GM18858 (cell line): ENCODE measurements around the gene AP2A1.
"Not testable (repeated sequence)": the region's sequence is repeated elsewhere in the genome, so short reads cannot be mapped to it uniquely, and the experiment has no call there.

ENCODE experiments used
- ATAC-seq: cut with Tn5 transposase; IDR thresholded peaks from one replicate; pipeline ENCODE4 v1.9.1; 2021; ENCODE audit not compliant: unreplicated experiment

AP2A1 gene

GRCh38 chr19:49811328-49811727, 44.5 kb downstream of the AP2A1 start:
- ATAC-seq, result no peak

DNA sequence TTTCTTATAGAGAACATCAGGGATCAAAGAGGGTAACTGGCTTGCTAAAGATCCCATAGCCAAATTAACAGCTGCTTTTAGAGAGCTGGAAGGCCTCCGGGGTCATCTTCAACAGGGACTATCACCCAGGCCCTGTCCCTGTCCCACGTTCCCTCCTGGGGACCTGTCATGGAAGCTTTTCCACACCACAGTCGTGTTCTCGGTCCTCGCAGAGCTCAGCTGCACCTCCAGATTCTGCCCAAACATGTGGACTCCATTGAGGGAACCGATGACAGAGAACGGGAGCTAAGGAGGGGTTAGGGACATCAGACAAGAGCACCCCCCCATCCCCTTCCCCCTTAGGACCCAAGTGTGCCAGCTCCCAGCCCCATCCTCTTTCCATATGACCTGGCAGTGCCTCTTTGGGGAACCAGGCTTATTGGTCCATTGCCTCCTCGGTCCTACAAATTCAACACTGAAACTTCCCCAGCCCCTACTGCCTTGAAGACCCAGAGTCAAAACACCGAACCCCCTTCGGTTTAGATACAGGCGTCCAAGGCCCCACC, 45.7 kb downstream of the AP2A1 start:
- ATAC-seq, result no peak

DNA sequence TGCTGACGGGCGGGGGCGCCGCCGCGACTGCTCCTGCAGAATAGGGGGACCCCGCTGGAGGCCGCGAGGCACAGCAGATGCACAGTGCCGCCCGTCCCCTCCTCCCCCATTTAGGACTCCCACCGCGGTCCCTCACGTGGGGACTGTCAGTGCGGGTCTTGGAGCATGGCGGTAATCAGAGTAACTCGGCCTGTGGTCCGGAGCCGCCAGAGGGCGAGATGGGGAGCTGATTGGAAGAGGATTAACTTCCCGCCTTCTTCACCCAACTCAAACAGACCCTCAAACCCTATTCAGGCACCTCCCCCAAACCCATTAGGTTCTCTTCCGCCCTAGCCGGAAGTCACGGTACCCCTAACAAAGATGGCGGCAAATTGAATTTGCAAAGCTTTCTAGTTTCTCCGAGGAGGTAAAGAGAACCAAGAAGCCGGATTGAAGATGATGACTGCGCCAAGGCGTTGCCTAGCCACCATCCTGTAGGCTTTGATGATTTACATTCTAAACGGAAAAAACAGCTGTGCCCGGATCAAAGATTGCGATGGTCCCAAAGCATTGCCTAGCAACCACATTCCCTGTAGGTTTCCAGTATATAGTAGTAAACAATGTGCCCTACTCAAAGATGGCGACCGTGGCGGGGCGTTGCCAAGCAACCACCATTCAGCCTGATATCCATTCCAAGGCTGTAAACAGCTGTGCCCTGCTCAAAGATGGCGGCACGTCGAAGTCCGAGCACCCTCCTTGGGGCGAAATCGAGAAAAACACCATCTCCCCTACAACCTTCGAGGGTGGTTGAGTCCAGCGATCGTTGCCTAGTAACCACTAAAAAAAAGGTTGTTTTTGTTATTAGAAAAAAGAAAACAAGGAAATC, 46.4 kb downstream of the AP2A1 start, which contains the start of gene FUZ:
Gene FUZ (minus strand): TSS at position 296 of the 865 bp plus-strand sequence. CDS start 186 bp downstream, at position 110.
- ATAC-seq, result peak; percentile 37

- ATAC-seq, result no peak
Observed at GRCh38 chr19:49814010-49814409, 47.2 kb downstream of the AP2A1 start.

DNA sequence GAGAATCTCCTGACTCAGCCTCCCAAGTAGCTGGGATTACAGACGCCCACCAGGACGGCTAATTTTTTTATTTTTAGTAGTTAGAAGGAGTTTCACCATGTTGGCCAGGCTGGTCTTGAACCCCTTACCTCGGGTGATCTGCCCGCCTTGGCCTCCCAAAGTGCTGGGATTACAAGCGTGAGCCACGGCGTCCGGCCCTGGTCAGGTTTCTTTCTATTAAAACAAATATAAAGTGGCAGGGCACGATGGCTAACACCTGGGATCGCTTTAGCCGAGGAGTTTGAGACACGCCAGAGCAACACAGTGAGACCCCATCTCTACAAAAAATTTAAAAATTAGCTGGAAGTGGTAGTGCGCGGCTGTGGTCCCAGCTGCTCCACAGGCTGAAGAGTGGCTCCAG, 49.8 kb downstream of the AP2A1 start:
- ATAC-seq, result no peak

GRCh38 chr19:49817964-49818648, 51.3 kb downstream of the AP2A1 start, which contains the start of gene MED25:
Gene MED25, plus strand, starts transcription at chr19:49818289. Its CDS starts 53 bp downstream, at chr19:49818342.
- peak; percentile 57 for ATAC-seq

DNA sequence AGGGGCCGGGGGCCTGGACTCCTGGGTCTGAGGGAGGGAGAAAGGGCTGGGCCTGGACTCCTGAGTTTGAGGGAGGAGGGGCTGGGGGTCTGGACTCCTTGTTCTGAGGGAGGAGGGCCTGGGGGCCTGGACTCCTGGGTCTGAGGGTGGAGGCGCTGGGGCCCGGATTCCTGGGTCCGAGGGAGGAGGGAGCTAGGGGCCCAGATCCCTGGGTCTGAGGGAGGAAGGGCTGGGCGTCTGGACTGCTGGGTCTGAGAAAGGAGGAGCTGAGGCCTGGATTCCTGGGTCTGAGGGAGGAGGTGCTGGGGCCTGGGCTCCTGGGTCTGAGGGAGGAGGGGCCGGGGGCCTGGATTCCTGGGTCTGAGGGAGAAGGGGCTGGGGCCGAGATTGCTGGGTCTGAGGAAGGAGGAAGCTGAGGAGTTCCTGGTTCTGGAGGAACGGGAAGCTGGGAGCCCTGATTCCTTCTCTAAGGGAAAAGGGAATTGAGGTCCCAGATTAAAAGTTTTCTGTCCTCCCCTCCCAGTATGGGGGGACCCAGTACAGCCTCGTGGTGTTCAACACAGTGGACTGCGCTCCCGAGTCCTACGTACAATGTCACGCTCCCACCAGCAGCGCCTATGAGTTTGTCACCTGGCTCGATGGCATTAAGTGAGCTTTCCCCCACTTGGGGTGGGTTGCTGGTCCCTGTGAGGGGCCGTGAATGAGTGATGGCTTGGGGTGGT, 52.0 kb downstream of the AP2A1 start:
- no peak for ATAC-seq

GRCh38 chr19:49819452-49820115, 52.8 kb downstream of the AP2A1 start:
- ATAC-seq, result not testable (repeated sequence)

- ATAC-seq, result no peak
Observed at GRCh38 chr19:49820125-49820524, 53.3 kb downstream of the AP2A1 start.

GRCh38 chr19:49823472-49823871, 56.7 kb downstream of the AP2A1 start:
- ATAC-seq, result no peak

DNA sequence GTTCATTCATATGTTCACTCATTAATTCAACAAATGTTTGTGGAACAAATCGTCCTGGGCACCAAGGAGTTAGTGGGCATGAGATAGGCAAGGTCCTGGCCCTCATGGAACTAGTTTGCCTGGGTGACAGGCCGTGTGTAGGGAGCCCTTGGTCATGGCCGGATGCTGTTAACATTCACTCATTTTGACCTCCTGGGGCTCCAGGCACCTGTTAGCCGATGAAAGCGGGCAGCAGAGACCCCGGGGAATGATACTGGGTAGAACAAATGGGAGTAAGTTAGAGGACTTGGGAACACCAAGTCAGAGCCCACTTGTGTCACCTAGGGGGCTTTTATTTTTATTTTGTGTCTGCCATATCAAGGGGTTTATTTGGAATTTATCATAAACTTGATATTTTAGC, 57.9 kb downstream of the AP2A1 start:
- no peak for ATAC-seq

DNA sequence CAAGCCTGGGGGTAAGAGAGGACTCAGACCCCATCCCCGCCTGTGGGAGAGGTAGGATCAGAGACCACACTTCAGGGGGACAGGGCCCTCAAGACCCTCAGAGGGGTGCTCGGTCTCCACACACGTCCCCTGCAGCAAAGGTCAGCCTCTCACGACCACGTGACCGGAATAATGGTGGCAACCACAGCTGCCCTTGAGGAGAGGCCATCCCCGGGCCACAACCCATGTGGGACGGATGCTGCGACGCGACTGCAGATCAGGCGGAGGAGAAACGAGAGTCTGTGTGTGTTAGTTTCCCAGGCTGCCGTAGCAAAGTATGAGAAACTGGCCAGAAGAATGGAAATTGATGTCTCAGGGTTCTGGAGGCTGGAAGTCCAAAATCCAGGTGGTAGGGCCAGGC, 60.2 kb downstream of the AP2A1 start:
- no peak for ATAC-seq

- no peak for ATAC-seq
Observed at GRCh38 chr19:49829200-49829599, 62.4 kb downstream of the AP2A1 start.

DNA sequence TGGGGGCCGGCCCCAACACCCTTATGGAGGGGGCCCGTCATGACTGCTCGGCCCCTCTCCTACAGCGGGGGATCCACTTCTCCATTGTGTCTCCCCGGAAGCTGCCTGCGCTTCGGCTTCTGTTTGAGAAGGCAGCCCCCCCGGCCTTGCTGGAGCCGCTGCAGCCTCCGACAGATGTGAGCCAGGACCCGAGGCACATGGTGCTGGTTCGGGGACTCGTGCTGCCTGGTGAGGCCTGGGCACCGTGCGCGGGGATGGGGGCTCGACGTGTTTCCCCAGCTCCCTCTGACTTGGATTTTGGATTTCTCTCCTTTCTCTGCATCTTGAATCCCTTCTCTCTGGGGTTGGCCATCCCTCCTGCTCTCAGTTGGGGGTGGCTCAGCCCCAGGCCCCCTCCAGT, 62.9 kb downstream of the AP2A1 start:
- no peak for ATAC-seq

DNA sequence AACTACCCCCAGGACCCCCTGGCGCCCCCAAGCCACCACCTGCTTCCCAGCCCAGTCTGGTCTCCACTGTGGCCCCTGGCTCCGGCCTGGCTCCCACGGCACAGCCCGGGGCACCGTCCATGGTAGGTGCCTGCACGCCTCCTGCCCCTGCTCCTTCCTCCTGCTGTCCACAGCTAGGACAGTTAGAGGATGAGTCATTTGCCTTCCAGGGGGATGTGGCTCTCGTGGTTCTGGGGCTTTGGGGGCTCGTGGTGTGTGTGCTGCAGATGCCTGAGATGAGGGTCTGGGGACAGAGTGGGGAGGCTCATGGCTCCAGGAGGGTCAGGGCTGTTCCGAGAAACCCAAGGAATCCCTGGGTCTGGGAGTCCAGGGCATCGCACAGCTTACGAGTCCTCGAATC, 64.0 kb downstream of the AP2A1 start:
- ATAC-seq, result no peak

- no peak for ATAC-seq
Observed at GRCh38 chr19:49831592-49831991, 64.8 kb downstream of the AP2A1 start.

DNA sequence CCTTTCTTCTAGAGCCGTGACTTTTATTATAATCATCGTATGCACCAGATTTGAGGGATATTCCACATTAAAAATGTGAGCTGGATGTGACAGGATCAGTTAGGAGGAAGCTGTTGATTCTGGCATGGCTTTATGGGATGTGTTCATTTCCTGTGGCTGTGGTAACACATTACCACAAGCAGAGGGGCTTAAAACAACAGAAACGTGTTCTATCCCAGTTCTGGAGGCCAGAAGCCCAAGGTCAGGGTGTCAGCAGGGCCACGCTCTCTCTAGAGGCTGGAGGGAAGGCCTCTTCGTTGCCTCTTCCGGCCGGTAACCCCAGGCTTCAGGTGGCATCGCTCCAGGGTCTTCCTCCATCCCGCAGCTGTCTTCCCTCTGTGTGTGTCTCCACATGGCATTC, 65.8 kb downstream of the AP2A1 start:
- ATAC-seq, result no peak

- ATAC-seq, result no peak
Observed at GRCh38 chr19:49833599-49833998, 66.8 kb downstream of the AP2A1 start.

DNA sequence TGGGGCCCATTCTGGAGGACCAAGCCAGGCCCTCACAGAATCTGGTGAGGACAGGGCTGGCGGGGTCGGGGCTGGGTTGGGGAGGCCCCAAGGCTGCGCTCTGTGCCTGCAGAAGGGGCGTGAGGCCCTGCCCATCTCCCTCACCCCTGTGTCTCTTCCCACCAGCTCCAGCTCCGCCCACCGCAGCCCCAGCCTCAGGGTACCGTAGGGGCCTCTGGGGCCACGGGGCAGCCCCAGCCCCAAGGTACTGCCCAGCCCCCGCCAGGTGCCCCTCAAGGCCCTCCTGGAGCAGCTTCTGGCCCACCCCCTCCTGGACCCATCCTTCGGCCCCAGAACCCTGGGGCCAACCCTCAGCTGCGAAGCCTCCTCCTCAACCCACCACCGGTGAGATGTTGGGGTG, 68.8 kb downstream of the AP2A1 start:
- no peak for ATAC-seq

DNA sequence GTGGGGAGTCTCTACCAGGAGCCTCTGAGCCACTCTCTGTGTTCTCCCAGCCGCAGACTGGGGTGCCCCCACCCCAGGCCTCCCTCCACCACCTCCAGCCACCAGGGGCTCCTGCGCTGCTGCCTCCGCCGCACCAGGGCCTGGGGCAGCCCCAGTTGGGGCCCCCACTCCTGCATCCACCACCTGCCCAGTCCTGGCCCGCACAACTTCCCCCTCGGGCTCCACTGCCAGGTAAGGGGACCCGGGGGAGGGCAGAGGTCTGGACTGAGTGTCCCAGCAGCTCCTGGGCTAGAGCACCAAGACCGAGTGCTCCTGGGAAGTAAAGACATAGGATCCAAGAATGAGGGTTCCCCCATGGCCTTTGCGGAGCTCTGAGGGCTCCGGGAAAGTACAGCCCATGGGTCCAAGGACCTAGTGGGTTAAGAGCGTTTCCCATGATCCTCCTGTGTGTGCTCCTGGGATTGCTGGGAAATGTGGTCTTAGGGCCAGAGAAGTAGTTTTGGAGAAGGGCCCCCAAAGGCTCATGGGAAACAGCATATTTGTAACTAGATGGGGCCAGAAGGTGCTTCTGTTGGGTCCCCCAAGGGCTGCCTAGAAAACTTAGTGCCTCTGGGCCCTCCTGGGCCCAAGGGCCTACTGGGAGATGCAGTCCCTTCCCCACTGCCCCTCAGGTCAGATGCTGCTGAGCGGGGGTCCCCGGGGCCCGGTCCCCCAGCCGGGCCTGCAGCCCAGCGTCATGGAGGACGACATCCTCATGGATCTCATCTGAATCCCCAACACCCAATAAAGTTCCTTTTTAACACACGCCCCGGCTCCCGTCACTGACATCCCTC, 69.6 kb downstream of the AP2A1 start:
- no peak for ATAC-seq
